Mammary epithelial cell (primary cell): ENCODE measurements around the gene TNKS1BP1.

Experiments
- EZH2 ChIP-seq: IDR thresholded peaks from 2 replicates; pipeline ENCODE4 v1.6.1; 2012; ENCODE audit warnings: low read length, inconsistent platforms, borderline replicate concordance
- TF ChIP-seq, protein P1 (sequence below), 2 donors: IDR thresholded peaks in 1 of 2; conservative IDR thresholded peaks in 1 of 2; 2 replicates each; pipeline ENCODE4 v1.5.1; 2011 to 2012; ENCODE audit warnings: inconsistent platforms in 2 of 2, low read length in 2 of 2, mild to moderate bottlenecking in 2 of 2, control low read depth in 1 of 2, low read depth in 1 of 2; ENCODE audit not compliant: insufficient read depth in 1 of 2; ENCODE audit errors: extremely low read depth in 1 of 2

DNA sequence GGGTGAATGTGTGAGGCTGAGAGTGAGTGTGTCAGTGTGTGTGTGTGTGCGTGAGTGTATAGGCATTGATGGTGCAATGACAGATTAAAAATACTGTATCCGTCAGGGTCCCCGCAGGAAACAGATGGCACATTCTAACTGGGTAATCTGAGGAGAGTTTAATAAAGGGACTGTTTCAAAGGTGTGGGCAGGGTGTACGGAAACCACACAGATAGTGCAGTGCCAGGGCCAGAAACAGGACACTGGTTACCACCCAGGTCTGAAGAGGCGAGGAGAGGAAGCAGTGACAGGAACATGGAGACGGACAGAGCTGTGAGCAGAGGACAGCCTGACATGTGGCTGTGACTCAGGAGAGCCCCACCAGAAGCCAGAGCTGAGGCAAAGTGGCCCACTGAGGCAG, 29.9 kb upstream of the TNKS1BP1 start:
- no peak for TF ChIP-seq EZH2
- TF ChIP-seq, protein P1, sequence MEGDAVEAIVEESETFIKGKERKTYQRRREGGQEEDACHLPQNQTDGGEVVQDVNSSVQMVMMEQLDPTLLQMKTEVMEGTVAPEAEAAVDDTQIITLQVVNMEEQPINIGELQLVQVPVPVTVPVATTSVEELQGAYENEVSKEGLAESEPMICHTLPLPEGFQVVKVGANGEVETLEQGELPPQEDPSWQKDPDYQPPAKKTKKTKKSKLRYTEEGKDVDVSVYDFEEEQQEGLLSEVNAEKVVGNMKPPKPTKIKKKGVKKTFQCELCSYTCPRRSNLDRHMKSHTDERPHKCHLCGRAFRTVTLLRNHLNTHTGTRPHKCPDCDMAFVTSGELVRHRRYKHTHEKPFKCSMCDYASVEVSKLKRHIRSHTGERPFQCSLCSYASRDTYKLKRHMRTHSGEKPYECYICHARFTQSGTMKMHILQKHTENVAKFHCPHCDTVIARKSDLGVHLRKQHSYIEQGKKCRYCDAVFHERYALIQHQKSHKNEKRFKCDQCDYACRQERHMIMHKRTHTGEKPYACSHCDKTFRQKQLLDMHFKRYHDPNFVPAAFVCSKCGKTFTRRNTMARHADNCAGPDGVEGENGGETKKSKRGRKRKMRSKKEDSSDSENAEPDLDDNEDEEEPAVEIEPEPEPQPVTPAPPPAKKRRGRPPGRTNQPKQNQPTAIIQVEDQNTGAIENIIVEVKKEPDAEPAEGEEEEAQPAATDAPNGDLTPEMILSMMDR (conservative IDR thresholded peaks at IDR 0.05 in 1 of 2, IDR thresholded peaks at IDR 0.05 in 1 of 2; ENCODE audit: extremely low read depth in 1 of 2, insufficient read depth in 1 of 2, low read depth in 1 of 2, low read length in 2 of 2) = no peak
